ENCODE results near the gene EN1.

The EN1 gene

GRCh38 chr2:118855451-118856279 is 8.2 kb upstream of the EN1 start:
- DNase-seq: peak; percentile 24 to 32

- no peak for DNase-seq
These were observed 7.3 kb upstream of the EN1 start for GRCh38 chr2:118854507-118855345.

- no peak for DNase-seq
These were observed 6.3 kb upstream of the EN1 start for GRCh38 chr2:118853651-118854291.

- DNase-seq: no peak
These were observed 5.7 kb upstream of the EN1 start for GRCh38 chr2:118853129-118853640.

- no peak for DNase-seq
These were observed 5.2 kb upstream of the EN1 start for GRCh38 chr2:118852605-118853128.

GRCh38 chr2:118851650-118852049 is 4.2 kb upstream of the EN1 start:
- DNase-seq: no peak

GRCh38 chr2:118850901-118851415 is 3.5 kb upstream of the EN1 start:
- DNase-seq: no peak

- DNase-seq: no peak
These were observed 2.9 kb upstream of the EN1 start for GRCh38 chr2:118850168-118850900.

- DNase-seq: no peak
These were observed 2.0 kb upstream of the EN1 start for GRCh38 chr2:118849226-118850167.

GRCh38 chr2:118848381-118849225 is 1.2 kb upstream of the EN1 start:
- no peak for DNase-seq

GRCh38 chr2:118847762-118848172 is 319 bp upstream of the EN1 start:
- no peak for DNase-seq

- no peak for DNase-seq
These were observed 951 bp downstream of the EN1 start for GRCh38 chr2:118846442-118846952.

- DNase-seq: no peak
These were observed 1.7 kb downstream of the EN1 start for GRCh38 chr2:118845522-118846441.

- no peak for DNase-seq
These were observed 2.4 kb downstream of the EN1 start for GRCh38 chr2:118845005-118845521.

GRCh38 chr2:118844261-118845004 is 3.0 kb downstream of the EN1 start:
- DNase-seq: no peak

- no peak for DNase-seq
These were observed 3.8 kb downstream of the EN1 start for GRCh38 chr2:118843483-118844132.
